Stimulated activated CD8-positive, alpha-beta memory T cell treated with anti-CD3 and anti-CD28 coated beads, Interleukin-15, amount 100 ng/mL, for 1 hour (primary cell): ENCODE results near the gene UGGT1.
"Not testable (repeated sequence)": the region's sequence is repeated elsewhere in the genome, so short reads cannot be mapped to it uniquely, and the experiment has no call there.

ENCODE experiments used
- DNase-seq: peaks from one replicate; pipeline ENCODE4 v3.0.0-alpha.2; 2020; ENCODE audit warnings: low read depth

The UGGT1 gene

DNA sequence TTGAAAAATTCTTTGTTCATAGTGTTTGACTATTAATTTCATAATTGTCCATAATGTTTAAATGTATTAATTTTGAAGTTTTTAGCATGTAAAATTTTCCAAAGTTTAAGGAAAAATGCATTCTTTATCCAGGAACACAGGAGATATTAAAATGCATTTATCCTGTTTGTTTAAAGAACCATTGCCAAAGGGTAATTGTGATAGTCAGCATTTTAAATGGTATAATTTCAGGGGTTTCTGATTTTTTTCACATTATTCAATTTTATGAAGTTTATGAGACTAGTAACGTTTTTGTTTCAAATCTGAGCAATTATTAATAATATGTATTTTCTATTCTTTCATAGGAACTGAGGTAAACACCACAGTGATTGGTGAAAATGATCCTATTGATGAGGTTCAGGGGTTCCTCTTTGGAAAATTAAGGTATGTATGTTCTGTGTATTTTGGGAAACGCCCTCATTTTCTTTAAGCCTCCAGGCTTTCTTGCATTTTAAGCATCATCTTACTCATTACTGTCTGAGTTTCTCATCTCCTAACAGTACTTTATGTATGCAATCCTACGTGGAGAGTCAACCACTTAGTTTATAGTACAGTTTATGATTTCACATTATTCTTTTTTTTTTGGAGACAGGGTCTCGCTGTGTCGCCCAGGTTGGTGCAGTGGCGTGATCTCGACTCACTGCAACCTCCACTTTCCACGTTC is 25.1 kb downstream of the UGGT1 start:
- no peak for DNase-seq

GRCh38 chr2:128134573-128134972 is 43.6 kb downstream of the UGGT1 start:
- no peak for DNase-seq

DNA sequence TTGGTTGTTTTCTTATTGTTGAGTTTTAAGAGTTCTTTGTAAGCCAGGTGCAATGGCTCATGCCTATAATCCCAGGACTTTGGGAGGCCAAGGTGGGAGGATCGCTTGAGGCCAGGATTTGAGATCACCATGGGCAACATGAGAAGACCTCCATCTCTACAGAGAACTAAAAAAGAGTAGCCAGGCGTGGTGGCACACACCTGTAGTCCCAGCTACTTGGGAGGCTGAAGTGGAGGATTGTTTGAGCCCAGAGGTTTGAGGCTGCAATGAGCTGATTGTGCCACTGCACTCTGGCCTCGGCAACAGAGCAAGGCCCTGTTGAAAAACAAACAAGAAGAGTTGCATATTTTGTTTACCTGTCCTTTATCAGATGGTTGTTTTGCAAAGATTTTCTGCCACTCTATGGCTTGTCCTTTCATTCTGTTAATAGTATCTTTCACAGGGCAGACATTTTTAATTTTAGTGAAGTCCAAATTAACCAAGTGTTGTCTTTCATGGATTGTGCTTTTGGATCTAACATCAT is 46.2 kb downstream of the UGGT1 start:
- DNase-seq: no peak

- DNase-seq: no peak
Observed at GRCh38 chr2:128139624-128140023, 48.6 kb downstream of the UGGT1 start.

DNA sequence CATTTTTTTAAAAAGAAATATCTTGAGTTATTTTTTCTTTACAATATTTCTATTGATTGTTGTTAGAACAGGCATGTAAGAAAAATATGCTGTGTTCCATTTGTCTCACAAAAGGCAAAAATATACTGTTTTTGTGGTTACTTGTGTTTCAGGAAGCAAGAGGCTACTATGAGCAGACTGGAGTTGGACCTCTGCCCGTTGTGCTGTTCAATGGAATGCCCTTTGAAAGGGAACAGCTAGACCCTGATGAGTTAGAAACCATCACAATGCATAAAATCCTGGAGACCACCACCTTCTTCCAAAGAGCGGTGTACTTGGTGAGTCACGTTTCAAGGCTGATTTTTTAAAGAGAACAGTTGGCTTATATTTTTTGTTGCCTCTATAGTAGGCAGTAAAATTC is 54.7 kb downstream of the UGGT1 start:
- DNase-seq: no peak

- DNase-seq: no peak
Observed at GRCh38 chr2:128153786-128154185, 62.8 kb downstream of the UGGT1 start.

DNA sequence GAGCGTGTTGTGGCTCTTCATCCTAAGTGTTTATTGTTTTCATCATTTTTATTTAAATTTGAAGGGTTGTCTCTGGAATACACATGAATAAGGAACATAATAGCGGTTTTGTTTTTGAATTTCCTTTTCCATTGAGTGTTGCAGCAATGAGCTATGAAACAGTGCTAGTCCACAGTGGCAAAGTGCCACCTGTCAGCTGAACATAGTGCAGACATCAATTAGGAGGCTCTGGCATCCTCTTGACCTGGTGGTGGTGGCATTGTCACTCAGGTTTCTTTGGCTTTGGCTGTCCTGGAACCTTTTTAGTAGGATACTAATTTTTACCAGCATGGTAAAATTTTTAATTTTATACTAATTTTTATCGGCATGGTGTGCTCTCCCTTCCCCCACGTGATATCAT is 63.2 kb downstream of the UGGT1 start:
- DNase-seq: no peak

- no peak for DNase-seq
Observed at GRCh38 chr2:128155970-128156369, 65.0 kb downstream of the UGGT1 start.

- DNase-seq: no peak
Observed at GRCh38 chr2:128156812-128157211, 65.8 kb downstream of the UGGT1 start.

GRCh38 chr2:128157644-128158043 is 66.6 kb downstream of the UGGT1 start:
- DNase-seq: no peak

DNA sequence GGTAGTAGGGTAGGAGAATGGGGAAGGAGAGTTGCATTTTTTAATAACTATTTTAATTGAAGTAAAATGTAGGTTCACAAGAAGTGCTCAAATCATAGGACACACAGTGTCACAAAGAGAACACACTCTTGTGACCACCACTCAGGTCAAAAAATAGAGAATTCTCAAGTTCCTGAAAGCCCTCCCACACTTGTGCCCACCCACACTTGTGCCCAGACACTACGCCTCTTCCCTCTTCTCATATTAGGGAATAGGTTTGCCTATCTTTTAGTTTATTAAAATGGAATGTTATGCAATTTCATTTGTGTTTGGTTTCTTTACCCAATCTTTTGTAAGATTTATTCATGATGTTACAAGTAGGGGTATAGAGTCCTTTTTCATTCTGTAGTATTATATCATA is 67.2 kb downstream of the UGGT1 start:
- DNase-seq: no peak

DNA sequence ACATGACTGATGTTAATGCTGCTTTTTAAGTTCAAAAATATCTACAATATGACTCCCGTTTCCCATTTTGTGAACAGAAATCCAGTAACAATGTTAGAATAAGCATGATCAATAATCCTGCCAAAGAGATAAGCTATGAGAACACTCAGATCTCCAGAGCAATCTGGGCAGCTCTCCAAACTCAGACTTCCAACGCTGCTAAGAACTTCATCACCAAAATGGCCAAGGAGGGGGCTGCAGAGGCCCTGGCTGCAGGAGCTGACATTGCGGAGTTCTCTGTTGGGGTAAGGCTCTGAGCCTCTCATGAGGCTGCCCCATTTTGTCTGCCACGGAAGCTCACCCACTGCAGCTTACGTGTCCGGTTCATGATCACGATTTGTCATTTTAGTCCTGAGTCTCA is 68.4 kb downstream of the UGGT1 start:
- DNase-seq: no peak

DNA sequence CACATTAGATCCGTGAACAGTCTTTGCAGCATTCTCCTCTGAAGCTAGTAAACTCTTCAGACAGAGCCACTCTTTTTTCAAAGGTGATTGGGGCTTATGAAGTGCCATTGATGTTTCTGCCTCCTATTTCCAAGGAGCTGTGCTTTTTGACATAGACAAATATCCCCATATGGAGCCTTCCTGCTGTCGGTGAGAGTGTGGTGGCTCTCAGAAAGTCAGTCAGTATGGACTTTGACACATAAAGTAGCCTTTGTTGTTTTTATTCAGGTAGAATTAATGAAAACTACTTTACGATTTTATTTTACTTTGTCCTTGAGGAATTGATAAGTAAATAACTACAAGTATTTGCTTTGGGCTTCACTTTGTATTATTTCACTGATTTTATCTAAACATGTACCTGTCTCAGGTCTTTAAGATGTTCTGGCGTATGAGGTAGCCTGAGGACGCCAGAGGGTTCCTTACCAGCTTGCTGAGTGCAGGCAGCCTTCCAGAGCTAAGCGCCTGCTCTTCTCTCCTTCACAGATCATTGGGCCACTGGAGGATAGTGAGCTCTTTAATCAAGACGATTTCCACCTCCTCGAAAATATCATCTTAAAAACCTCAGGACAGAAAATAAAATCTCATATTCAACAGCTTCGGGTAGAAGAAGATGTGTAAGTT is 69.7 kb downstream of the UGGT1 start:
- DNase-seq: no peak

- DNase-seq: no peak
Observed at GRCh38 chr2:128162266-128162665, 71.3 kb downstream of the UGGT1 start.

DNA sequence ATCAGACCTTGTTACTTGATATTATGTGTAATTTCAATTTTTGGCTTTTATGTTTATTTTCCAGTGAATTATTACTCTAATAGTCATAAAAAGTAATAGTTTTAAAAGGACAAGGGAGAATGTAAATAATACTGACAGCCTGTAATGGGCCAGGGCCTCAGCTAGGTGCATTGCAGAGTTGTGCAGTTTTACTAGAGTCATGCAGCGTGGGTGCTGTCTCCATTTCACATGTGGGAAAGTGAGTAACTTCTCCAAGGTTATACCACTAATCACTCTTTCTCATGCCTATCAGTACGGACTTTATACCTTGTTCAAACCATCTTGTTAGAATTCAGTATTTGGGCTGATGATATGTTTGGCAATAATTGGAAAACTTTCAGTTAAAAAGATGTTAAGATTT is 73.3 kb downstream of the UGGT1 start:
- DNase-seq: no peak

DNA sequence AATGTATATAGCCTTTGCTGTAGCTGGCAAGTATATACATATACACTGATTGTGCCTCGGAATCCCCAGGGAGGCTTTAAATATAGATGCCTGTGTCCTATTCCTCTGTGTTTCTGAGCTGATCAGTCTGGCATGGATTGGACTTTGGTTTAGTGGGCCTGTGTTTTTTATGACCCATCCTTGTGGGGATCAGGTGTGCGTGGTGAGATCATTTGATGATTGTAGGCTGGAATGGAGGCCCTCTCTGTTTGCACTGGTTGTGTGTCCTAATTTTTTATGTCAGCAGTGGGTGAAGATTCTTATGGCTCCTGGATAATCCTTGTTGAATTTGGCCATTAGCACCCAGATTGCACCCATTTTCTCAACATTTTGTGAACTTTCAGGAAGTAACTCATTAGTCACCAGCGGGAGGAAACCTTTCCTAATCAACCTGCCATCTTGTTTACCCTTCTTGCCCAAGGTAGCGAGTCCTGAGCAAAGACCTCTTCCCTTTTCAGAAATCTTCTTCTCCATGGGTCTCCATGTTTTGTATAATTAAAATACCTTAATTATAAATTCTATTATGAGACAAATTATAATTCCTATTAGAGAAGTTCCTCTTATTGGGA is 75.8 kb downstream of the UGGT1 start:
- DNase-seq: no peak

DNA sequence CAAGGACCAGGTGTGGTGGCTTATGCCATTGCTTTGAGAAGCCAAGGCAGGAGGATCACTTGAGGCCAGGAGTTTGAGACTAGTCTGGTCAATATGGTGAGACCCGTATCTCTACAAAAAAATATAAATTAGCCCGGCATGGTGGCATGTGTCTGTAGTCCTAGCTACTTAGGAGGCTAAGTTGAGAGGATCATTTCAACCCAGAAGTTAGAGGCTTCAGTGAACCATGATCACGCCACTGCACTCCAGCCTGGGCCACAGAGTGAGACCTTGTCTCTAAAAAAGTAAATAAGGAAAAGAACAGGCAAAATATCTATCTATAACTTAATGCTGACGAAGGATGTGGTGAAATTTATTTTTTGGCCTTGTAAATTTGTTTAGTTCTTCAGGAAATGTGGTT is 78.1 kb downstream of the UGGT1 start:
- DNase-seq: no peak

GRCh38 chr2:128169497-128169896 is 78.5 kb downstream of the UGGT1 start:
- no peak for DNase-seq

- no peak for DNase-seq
Observed at GRCh38 chr2:128169933-128170709, 79.1 kb downstream of the UGGT1 start.

GRCh38 chr2:128170776-128171175 is 79.8 kb downstream of the UGGT1 start:
- no peak for DNase-seq

GRCh38 chr2:128172191-128172590 is 81.2 kb downstream of the UGGT1 start:
- no peak for DNase-seq

DNA sequence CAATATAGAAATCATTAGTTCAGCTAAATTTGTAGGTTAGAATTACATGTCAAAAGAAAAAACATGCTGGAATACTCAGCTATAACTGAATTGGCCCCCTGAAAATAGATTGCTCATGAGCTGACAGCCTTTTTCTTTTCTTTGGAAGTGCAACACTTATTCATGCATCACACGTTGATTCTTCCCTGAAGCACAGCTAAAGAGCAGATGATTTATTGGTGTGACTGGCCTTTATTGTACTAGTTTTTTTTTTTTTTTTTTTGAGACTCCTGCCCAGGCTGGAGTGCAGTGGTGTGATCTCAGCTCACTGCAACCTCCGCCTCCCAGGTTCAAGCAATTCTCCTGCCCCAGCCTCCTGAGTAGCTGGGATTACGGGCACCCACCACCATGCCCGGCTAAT is 83.1 kb downstream of the UGGT1 start:
- DNase-seq: not testable (repeated sequence)

GRCh38 chr2:128177315-128177714 is 86.3 kb downstream of the UGGT1 start:
- no peak for DNase-seq
